ENCODE measurements around the gene NSRP1.

NSRP1 gene

GRCh38 chr17:30153463-30153862, 36.8 kb downstream of the NSRP1 start:
- Histone ChIP-seq H3K9me2 (replicated peaks; ENCODE audit: low read depth, low read length) (no peaks in the 10 kb centered on the region), H4K20me1 (ENCODE audit: insufficient read depth, low read length, poor library complexity, severe bottlenecking) (peaks cover 3% of the 10 kb centered on the region), H3K36me3 (ENCODE audit: insufficient read depth, low read length) (no peaks in the 10 kb centered on the region), H3K4me3 (ENCODE audit: low read length, poor library complexity, severe bottlenecking) (no peak overlapping the region), H3K27me3 (ENCODE audit: insufficient read depth, low read length, poor library complexity, severe bottlenecking) (no peaks in the 10 kb centered on the region), H3K4me2 (ENCODE audit: low read depth, low read length, poor library complexity, severe bottlenecking) (no peak overlapping the region), H3K4me1 (ENCODE audit: insufficient read depth, low read length, poor library complexity, severe bottlenecking) (no peaks in the 10 kb centered on the region), H3K9ac (ENCODE audit: low read depth, low read length, poor library complexity, severe bottlenecking) (no peak overlapping the region), H3K79me2 (ENCODE audit: insufficient read depth, low read length) (peaks cover 6% of the 10 kb centered on the region; the same call in 1 of the 2 replicates), H3F3A (ENCODE audit: low read depth) (no peaks in the 10 kb centered on the region; the same call in 1 of the 2 replicates), H3K9me3 (ENCODE audit: insufficient read depth, low read depth, low read length) (no peaks in the 10 kb centered on the region), H2AFZ (ENCODE audit: low read length) (no peak overlapping the region)
- TF ChIP-seq EZH2phosphoT487 (IDR thresholded peaks at IDR 0.05; ENCODE audit: borderline replicate concordance) (no peak), CTCF (conservative IDR thresholded peaks at IDR 0.05; ENCODE audit: low read length) (no peak)

- Histone ChIP-seq H3K27me3 (ENCODE audit: insufficient read depth, low read length, poor library complexity, severe bottlenecking) (no peaks in the 10 kb centered on the region), H3K9me2 (replicated peaks; ENCODE audit: low read depth, low read length) (no peaks in the 10 kb centered on the region), H3K4me2 (ENCODE audit: low read depth, low read length, poor library complexity, severe bottlenecking) (no peak overlapping the region), H3F3A (ENCODE audit: low read depth) (no peaks in the 10 kb centered on the region; the same call in 1 of the 2 replicates), H3K4me3 (ENCODE audit: low read length, poor library complexity, severe bottlenecking) (no peak overlapping the region), H2AFZ (ENCODE audit: low read length) (no peak overlapping the region), H4K20me1 (ENCODE audit: insufficient read depth, low read length, poor library complexity, severe bottlenecking) (no peaks in the 10 kb centered on the region), H3K9ac (ENCODE audit: low read depth, low read length, poor library complexity, severe bottlenecking) (no peak overlapping the region), H3K4me1 (ENCODE audit: insufficient read depth, low read length, poor library complexity, severe bottlenecking) (no peaks in the 10 kb centered on the region), H3K79me2 (ENCODE audit: insufficient read depth, low read length) (peaks cover 16% of the 10 kb centered on the region), H3K36me3 (ENCODE audit: insufficient read depth, low read length) (peaks cover 7% of the 10 kb centered on the region; the same call in 1 of the 2 replicates), H3K9me3 (ENCODE audit: insufficient read depth, low read depth, low read length) (peaks cover 13% of the 10 kb centered on the region; the same call in 1 of the 2 replicates)
- no peak for TF ChIP-seq EZH2phosphoT487 (IDR thresholded peaks at IDR 0.05; ENCODE audit: borderline replicate concordance)
- no peak for TF ChIP-seq CTCF (conservative IDR thresholded peaks at IDR 0.05; ENCODE audit: low read length)
Measured at GRCh38 chr17:30155389-30155788, 38.8 kb downstream of the NSRP1 start.

- H3K9me3 ChIP-seq (ENCODE audit: insufficient read depth, low read depth, low read length): peaks cover 13% of the 10 kb centered on the region; the same call in 1 of the 2 replicates
- TF ChIP-seq CTCF (conservative IDR thresholded peaks at IDR 0.05; ENCODE audit: low read length): no peak
- no peak for TF ChIP-seq EZH2phosphoT487 (IDR thresholded peaks at IDR 0.05; ENCODE audit: borderline replicate concordance)
- no peaks in the 10 kb centered on the region for H3F3A ChIP-seq (ENCODE audit: low read depth)
- H3K79me2 ChIP-seq (ENCODE audit: insufficient read depth, low read length): peaks cover 19% of the 10 kb centered on the region
- no peaks in the 10 kb centered on the region for H4K20me1 ChIP-seq (ENCODE audit: insufficient read depth, low read length, poor library complexity, severe bottlenecking)
- H3K4me2 ChIP-seq (ENCODE audit: low read depth, low read length, poor library complexity, severe bottlenecking): no peak overlapping the region
- H3K4me3 ChIP-seq (ENCODE audit: low read length, poor library complexity, severe bottlenecking): no peak overlapping the region
- H3K9me2 ChIP-seq (replicated peaks; ENCODE audit: low read depth, low read length): no peaks in the 10 kb centered on the region
- H3K9ac ChIP-seq (ENCODE audit: low read depth, low read length, poor library complexity, severe bottlenecking): no peak overlapping the region
- H3K27me3 ChIP-seq (ENCODE audit: insufficient read depth, low read length, poor library complexity, severe bottlenecking): no peaks in the 10 kb centered on the region
- H3K36me3 ChIP-seq (ENCODE audit: insufficient read depth, low read length): peaks cover 10% of the 10 kb centered on the region; the same call in 1 of the 2 replicates
- H2AFZ ChIP-seq (ENCODE audit: low read length): no peak overlapping the region
- no peaks in the 10 kb centered on the region for H3K4me1 ChIP-seq (ENCODE audit: insufficient read depth, low read length, poor library complexity, severe bottlenecking)
Measured at GRCh38 chr17:30158896-30159625, 42.4 kb downstream of the NSRP1 start.

Measured in Loucy (cell line).